ENCODE data around the gene TP53TG5. TPM values are rescaled to one million over a fixed set of nuclear protein-coding genes. Genes with fewer than 3 reads are reported as not detected.

Gene TP53TG5
- total and polyA plus RNA-seq, 10 of the 15 experiments (the other 5 are each of a cell fraction or from before 2014, with no cell fraction given) = 0.24 TPM; not detected in 9

- peak; percentile 38; the same call in 1 of the 2 replicates for TF ChIP-seq ZBTB40 (IDR thresholded peaks at IDR 0.05; ENCODE audit: borderline replicate concordance)
- TF ChIP-seq ZSCAN29 (IDR thresholded peaks at IDR 0.05) = no peak
- TF ChIP-seq NRF1 (conservative IDR thresholded peaks at IDR 0.05; ENCODE audit: low read depth, low read length) = no peak
- TF ChIP-seq, protein P1, sequence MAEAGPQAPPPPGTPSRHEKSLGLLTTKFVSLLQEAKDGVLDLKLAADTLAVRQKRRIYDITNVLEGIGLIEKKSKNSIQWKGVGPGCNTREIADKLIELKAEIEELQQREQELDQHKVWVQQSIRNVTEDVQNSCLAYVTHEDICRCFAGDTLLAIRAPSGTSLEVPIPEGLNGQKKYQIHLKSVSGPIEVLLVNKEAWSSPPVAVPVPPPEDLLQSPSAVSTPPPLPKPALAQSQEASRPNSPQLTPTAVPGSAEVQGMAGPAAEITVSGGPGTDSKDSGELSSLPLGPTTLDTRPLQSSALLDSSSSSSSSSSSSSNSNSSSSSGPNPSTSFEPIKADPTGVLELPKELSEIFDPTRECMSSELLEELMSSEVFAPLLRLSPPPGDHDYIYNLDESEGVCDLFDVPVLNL (IDR thresholded peaks at IDR 0.05; ENCODE audit: low read depth, low read length) = no peak
- TF ChIP-seq ESRRA (IDR thresholded peaks at IDR 0.05; ENCODE audit: low read length) = 0 out of 2 replicates have a peak, but pooled peaks have one; percentile 50
- TF ChIP-seq IRF4 (IDR thresholded peaks at IDR 0.05; ENCODE audit: low read depth, low read length) = peak; percentile 99
- TF ChIP-seq CEBPB (IDR thresholded peaks at IDR 0.05; ENCODE audit: borderline replicate concordance in 1 of 2, low read depth in 2 of 2, low read length in 2 of 2) = peak in 1 of 2 experiments; percentile 97; a peak in 2 of 4 replicates
- TF ChIP-seq MTA3 (IDR thresholded peaks at IDR 0.05; ENCODE audit: borderline replicate concordance, low read length) = peak; percentile 98
- TF ChIP-seq SUPT20H (IDR thresholded peaks at IDR 0.05; ENCODE audit: borderline replicate concordance, control insufficient read depth, low read depth, low read length) = no peak
- TF ChIP-seq ZBED1 (IDR thresholded peaks at IDR 0.05; ENCODE audit: borderline replicate concordance) = peak; percentile 90; the same call in 1 of the 2 replicates
- TF ChIP-seq SMAD5 (IDR thresholded peaks at IDR 0.05; ENCODE audit: low read depth) = no peak
- TF ChIP-seq, protein P2, sequence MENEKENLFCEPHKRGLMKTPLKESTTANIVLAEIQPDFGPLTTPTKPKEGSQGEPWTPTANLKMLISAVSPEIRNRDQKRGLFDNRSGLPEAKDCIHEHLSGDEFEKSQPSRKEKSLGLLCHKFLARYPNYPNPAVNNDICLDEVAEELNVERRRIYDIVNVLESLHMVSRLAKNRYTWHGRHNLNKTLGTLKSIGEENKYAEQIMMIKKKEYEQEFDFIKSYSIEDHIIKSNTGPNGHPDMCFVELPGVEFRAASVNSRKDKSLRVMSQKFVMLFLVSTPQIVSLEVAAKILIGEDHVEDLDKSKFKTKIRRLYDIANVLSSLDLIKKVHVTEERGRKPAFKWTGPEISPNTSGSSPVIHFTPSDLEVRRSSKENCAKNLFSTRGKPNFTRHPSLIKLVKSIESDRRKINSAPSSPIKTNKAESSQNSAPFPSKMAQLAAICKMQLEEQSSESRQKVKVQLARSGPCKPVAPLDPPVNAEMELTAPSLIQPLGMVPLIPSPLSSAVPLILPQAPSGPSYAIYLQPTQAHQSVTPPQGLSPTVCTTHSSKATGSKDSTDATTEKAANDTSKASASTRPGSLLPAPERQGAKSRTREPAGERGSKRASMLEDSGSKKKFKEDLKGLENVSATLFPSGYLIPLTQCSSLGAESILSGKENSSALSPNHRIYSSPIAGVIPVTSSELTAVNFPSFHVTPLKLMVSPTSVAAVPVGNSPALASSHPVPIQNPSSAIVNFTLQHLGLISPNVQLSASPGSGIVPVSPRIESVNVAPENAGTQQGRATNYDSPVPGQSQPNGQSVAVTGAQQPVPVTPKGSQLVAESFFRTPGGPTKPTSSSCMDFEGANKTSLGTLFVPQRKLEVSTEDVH (IDR thresholded peaks at IDR 0.05; ENCODE audit: low read depth, partially characterized antibody) = peak; percentile 67
- TF ChIP-seq FOXK2 (IDR thresholded peaks at IDR 0.05) = no peak
- TF ChIP-seq, protein P3, sequence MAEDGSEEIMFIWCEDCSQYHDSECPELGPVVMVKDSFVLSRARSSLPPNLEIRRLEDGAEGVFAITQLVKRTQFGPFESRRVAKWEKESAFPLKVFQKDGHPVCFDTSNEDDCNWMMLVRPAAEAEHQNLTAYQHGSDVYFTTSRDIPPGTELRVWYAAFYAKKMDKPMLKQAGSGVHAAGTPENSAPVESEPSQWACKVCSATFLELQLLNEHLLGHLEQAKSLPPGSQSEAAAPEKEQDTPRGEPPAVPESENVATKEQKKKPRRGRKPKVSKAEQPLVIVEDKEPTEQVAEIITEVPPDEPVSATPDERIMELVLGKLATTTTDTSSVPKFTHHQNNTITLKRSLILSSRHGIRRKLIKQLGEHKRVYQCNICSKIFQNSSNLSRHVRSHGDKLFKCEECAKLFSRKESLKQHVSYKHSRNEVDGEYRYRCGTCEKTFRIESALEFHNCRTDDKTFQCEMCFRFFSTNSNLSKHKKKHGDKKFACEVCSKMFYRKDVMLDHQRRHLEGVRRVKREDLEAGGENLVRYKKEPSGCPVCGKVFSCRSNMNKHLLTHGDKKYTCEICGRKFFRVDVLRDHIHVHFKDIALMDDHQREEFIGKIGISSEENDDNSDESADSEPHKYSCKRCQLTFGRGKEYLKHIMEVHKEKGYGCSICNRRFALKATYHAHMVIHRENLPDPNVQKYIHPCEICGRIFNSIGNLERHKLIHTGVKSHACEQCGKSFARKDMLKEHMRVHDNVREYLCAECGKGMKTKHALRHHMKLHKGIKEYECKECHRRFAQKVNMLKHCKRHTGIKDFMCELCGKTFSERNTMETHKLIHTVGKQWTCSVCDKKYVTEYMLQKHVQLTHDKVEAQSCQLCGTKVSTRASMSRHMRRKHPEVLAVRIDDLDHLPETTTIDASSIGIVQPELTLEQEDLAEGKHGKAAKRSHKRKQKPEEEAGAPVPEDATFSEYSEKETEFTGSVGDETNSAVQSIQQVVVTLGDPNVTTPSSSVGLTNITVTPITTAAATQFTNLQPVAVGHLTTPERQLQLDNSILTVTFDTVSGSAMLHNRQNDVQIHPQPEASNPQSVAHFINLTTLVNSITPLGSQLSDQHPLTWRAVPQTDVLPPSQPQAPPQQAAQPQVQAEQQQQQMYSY (CRISPR knock-in tag; IDR thresholded peaks at IDR 0.05) = no peak
- peak; percentile 56 for TF ChIP-seq KLF5 (IDR thresholded peaks at IDR 0.05; ENCODE audit: partially characterized antibody)
- peak; percentile 47 for TF ChIP-seq RELA (IDR thresholded peaks at IDR 0.05; ENCODE audit: borderline replicate concordance, partially characterized antibody)
- TF ChIP-seq PML (IDR thresholded peaks at IDR 0.05; ENCODE audit: low read length) = peak; percentile 83
- no peak for TF ChIP-seq CBX3 (IDR thresholded peaks at IDR 0.05; ENCODE audit: borderline replicate concordance, low read depth)
Measured at GRCh38 chr20:45368221-45368980, 9.7 kb downstream of the TP53TG5 start (continued).

All from GM12878 (cell line).